GM18867 (cell line): ENCODE results near the gene GRPEL2.

Source experiments
- ATAC-seq: cut with Tn5 transposase; IDR thresholded peaks from one replicate; pipeline ENCODE4 v1.9.1; 2021; ENCODE audit warnings: mild to moderate bottlenecking, moderate library complexity; ENCODE audit not compliant: unreplicated experiment

GRPEL2 gene

GRCh38 chr5:149355688-149356087 lies 10.4 kb downstream of the GRPEL2 start:
- no peak for ATAC-seq

GRCh38 chr5:149356391-149356790 lies 11.1 kb downstream of the GRPEL2 start:
- no peak for ATAC-seq

GRCh38 chr5:149357370-149358293 lies 12.3 kb downstream of the GRPEL2 start, which contains the start of gene PCYOX1L:
TSS of gene PCYOX1L (plus strand) at chr5:149358046. CDS start at chr5:149358069, 23 bp downstream.
- peak; percentile 99 for ATAC-seq

- ATAC-seq = peak; percentile 3
Observed at GRCh38 chr5:149358294-149358651, 13.0 kb downstream of the GRPEL2 start.

GRCh38 chr5:149358868-149359495 lies 13.7 kb downstream of the GRPEL2 start:
- ATAC-seq = no peak

GRCh38 chr5:149360272-149360671 lies 15.0 kb downstream of the GRPEL2 start:
- no peak for ATAC-seq

- no peak for ATAC-seq
Observed at GRCh38 chr5:149362541-149362940, 17.2 kb downstream of the GRPEL2 start.

GRCh38 chr5:149363358-149363757 lies 18.1 kb downstream of the GRPEL2 start:
- ATAC-seq = no peak

GRCh38 chr5:149363936-149364335 lies 18.6 kb downstream of the GRPEL2 start:
- no peak for ATAC-seq

GRCh38 chr5:149364719-149365118 lies 19.4 kb downstream of the GRPEL2 start:
- ATAC-seq = no peak

- ATAC-seq = no peak
Observed at GRCh38 chr5:149365418-149365817, 20.1 kb downstream of the GRPEL2 start.

GRCh38 chr5:149366169-149366729 lies 20.9 kb downstream of the GRPEL2 start:
- ATAC-seq = no peak

- peak; percentile 74 for ATAC-seq
Observed at GRCh38 chr5:149367249-149367971, 22.1 kb downstream of the GRPEL2 start.

- ATAC-seq = no peak
Observed at GRCh38 chr5:149367972-149368645, 22.8 kb downstream of the GRPEL2 start.

- no peak for ATAC-seq
Observed at GRCh38 chr5:149370878-149371277, 25.6 kb downstream of the GRPEL2 start.

- ATAC-seq = peak; percentile 85
Observed at GRCh38 chr5:149371296-149371962, 26.1 kb downstream of the GRPEL2 start.

- ATAC-seq = no peak
Observed at GRCh38 chr5:149372076-149372795, 26.9 kb downstream of the GRPEL2 start.

GRCh38 chr5:149372932-149373331 lies 27.6 kb downstream of the GRPEL2 start:
- ATAC-seq = no peak

- no peak for ATAC-seq
Observed at GRCh38 chr5:149374303-149374702, 29.0 kb downstream of the GRPEL2 start.
